Measurements from ENCODE around the gene GBP2. TPM values are rescaled to one million over a fixed set of nuclear protein-coding genes. Genes with fewer than 3 reads are reported as not detected.

The GBP2 gene
- total RNA-seq, 1 experiment from 2014 or later: 3.0 TPM

DNA sequence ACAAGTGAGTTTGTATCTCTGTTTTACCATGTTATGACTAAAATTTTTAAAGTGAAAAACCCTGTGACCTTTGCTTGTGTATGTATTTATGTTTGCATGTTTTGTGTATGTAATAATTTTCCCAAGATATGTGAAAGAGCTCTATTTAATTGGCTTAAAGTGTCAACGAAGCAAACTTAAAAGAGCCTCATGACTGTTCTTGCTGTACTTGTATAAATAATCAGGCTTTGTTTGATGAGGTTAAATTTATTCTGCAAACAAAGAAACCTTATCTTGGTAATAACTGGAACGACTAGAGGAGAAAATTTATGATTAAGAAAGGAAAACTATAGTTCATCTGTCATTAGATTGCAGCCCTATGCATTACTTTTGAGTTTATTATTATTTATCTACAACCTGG lies 43.3 kb upstream of the GBP2 start:
- no peak for TF ChIP-seq POLR2AphosphoS5 (IDR thresholded peaks at IDR 0.05; ENCODE audit: low read depth, low read length)
- Histone ChIP-seq H3K9me3 (ENCODE audit: control insufficient read depth, insufficient read depth, low read depth, low read length) (no peaks in the 10 kb centered on the region), H3K4me3 (ENCODE audit: low read depth in 2 of 2, low read length in 2 of 2) (no peak overlapping the region), H3K4me1 (ENCODE audit: control insufficient read depth, insufficient read depth, low read length) (no peaks in the 10 kb centered on the region), H3K27me3 (ENCODE audit: control insufficient read depth, insufficient read depth, low read length) (no peaks in the 10 kb centered on the region), H3K36me3 (ENCODE audit: control insufficient read depth, insufficient read depth, low read length) (no peaks in the 10 kb centered on the region), H3K27ac (ENCODE audit: low read length) (no peak overlapping the region)
- intact Hi-C loops (cut with micrococcal nuclease; ENCODE audit: unreplicated experiment): no loop called here
- BruUV-seq (replicated peaks): no TSS peak
- DNase-seq (ENCODE audit: low read depth, low spot score) (no peak), ATAC-seq (no peak)
- ChIA-PET POLR2A (no interaction called here), CTCF (no interaction called here)
- in situ Hi-C loops (cut with HindIII; ENCODE audit: low pct_unique_long_range_greater_than_20kb, low sequenced_read_pairs): no loop called here

DNA sequence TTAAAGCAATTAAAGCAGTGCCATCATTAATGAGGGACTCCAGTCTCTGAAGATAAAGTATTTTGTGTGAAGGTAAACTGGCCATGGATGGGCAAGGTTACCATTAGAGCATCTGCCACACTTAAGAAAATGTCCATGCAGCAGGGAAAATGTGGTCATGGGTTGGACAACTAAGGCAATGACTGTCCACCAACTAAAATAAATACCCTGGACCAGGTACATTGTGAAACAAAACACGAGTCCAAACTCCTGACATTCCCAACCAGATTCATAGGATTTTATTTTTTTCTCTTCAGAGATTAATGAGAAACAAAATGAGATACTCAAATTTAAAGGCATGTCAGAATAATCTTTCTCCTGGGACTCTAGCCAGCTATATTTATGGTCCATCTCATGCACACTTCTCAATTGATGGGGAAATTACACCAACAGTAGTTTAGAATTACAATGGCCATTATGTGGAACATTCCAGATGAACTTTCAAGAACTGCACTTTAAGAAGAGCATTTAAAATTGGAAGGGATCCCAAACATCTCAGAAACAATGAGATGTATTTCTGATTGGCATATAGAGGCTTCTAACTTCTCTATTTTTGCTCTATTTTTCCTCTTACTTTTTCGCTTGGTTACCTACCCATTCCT lies 41.8 kb upstream of the GBP2 start:
- BruUV-seq (replicated peaks): no TSS peak
- H3K4me1 ChIP-seq (ENCODE audit: control insufficient read depth, insufficient read depth, low read length): no peaks in the 10 kb centered on the region
- no peaks in the 10 kb centered on the region for H3K9me3 ChIP-seq (ENCODE audit: control insufficient read depth, insufficient read depth, low read depth, low read length)
- ATAC-seq (no peak), DNase-seq (ENCODE audit: low read depth, low spot score) (no peak)
- in situ Hi-C loops (cut with HindIII; ENCODE audit: low pct_unique_long_range_greater_than_20kb, low sequenced_read_pairs) (no loop called here), intact Hi-C loops (cut with micrococcal nuclease; ENCODE audit: unreplicated experiment) (no loop called here)
- H3K27ac ChIP-seq (ENCODE audit: low read length): no peak overlapping the region
- H3K27me3 ChIP-seq (ENCODE audit: control insufficient read depth, insufficient read depth, low read length): no peaks in the 10 kb centered on the region
- TF ChIP-seq CTCF (IDR thresholded peaks at IDR 0.05): no peak
- no peak for TF ChIP-seq POLR2AphosphoS5 (IDR thresholded peaks at IDR 0.05; ENCODE audit: low read depth, low read length)
- no peak for TF ChIP-seq TCF7L2 (IDR thresholded peaks at IDR 0.05; ENCODE audit: low read depth, low read length)
- no peak for TF ChIP-seq SIN3A (IDR thresholded peaks at IDR 0.05; ENCODE audit: borderline replicate concordance, insufficient read depth, low read depth, low read length)
- TF ChIP-seq, protein P1, sequence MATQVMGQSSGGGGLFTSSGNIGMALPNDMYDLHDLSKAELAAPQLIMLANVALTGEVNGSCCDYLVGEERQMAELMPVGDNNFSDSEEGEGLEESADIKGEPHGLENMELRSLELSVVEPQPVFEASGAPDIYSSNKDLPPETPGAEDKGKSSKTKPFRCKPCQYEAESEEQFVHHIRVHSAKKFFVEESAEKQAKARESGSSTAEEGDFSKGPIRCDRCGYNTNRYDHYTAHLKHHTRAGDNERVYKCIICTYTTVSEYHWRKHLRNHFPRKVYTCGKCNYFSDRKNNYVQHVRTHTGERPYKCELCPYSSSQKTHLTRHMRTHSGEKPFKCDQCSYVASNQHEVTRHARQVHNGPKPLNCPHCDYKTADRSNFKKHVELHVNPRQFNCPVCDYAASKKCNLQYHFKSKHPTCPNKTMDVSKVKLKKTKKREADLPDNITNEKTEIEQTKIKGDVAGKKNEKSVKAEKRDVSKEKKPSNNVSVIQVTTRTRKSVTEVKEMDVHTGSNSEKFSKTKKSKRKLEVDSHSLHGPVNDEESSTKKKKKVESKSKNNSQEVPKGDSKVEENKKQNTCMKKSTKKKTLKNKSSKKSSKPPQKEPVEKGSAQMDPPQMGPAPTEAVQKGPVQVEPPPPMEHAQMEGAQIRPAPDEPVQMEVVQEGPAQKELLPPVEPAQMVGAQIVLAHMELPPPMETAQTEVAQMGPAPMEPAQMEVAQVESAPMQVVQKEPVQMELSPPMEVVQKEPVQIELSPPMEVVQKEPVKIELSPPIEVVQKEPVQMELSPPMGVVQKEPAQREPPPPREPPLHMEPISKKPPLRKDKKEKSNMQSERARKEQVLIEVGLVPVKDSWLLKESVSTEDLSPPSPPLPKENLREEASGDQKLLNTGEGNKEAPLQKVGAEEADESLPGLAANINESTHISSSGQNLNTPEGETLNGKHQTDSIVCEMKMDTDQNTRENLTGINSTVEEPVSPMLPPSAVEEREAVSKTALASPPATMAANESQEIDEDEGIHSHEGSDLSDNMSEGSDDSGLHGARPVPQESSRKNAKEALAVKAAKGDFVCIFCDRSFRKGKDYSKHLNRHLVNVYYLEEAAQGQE (IDR thresholded peaks at IDR 0.05; ENCODE audit: insufficient read depth in 1 of 2, low read depth in 2 of 2, low read length in 1 of 2): no peak
- no peaks in the 10 kb centered on the region for H3K36me3 ChIP-seq (ENCODE audit: control insufficient read depth, insufficient read depth, low read length)
- no peak overlapping the region for H3K4me3 ChIP-seq (ENCODE audit: low read depth in 2 of 2, low read length in 2 of 2)
- POLR2A ChIA-PET: no interaction called here
- CTCF ChIA-PET: no interaction called here

- in situ Hi-C loops (cut with HindIII; ENCODE audit: low pct_unique_long_range_greater_than_20kb, low sequenced_read_pairs): no loop called here
- DNase-seq (ENCODE audit: low read depth, low spot score): no peak
- H3K4me3 ChIP-seq (ENCODE audit: low read depth in 2 of 2, low read length in 2 of 2): no peak overlapping the region
Measured at GRCh38 chr1:89166705-89167104, 40.8 kb upstream of the GBP2 start.

More at GRCh38 chr1:89166705-89167104, 40.8 kb upstream of the GBP2 start:
- Histone ChIP-seq H3K36me3 (ENCODE audit: control insufficient read depth, insufficient read depth, low read length) (no peaks in the 10 kb centered on the region), H3K27ac (ENCODE audit: low read length) (no peak overlapping the region), H3K9me3 (ENCODE audit: control insufficient read depth, insufficient read depth, low read depth, low read length) (no peaks in the 10 kb centered on the region), H3K27me3 (ENCODE audit: control insufficient read depth, insufficient read depth, low read length) (no peaks in the 10 kb centered on the region), H3K4me1 (ENCODE audit: control insufficient read depth, insufficient read depth, low read length) (no peaks in the 10 kb centered on the region)
- ChIA-PET POLR2A (no interaction called here), CTCF (no interaction called here)
- no TSS peak for BruUV-seq (replicated peaks)
- no peak for TF ChIP-seq SIN3A (IDR thresholded peaks at IDR 0.05; ENCODE audit: borderline replicate concordance, insufficient read depth, low read depth, low read length)
- no peak for TF ChIP-seq CTCF (IDR thresholded peaks at IDR 0.05)
- TF ChIP-seq POLR2AphosphoS5 (IDR thresholded peaks at IDR 0.05; ENCODE audit: low read depth, low read length): no peak
- TF ChIP-seq, protein P1 (IDR thresholded peaks at IDR 0.05; ENCODE audit: insufficient read depth in 1 of 2, low read depth in 2 of 2, low read length in 1 of 2): no peak
- no peak for TF ChIP-seq TCF7L2 (IDR thresholded peaks at IDR 0.05; ENCODE audit: low read depth, low read length)
- no peak for ATAC-seq
- intact Hi-C loops (cut with micrococcal nuclease; ENCODE audit: unreplicated experiment): no loop called here

Data from Panc1 (cell line).